Stimulated activated CD4-positive, alpha-beta T cell treated with anti-CD3 and anti-CD28 coated beads, Interleukin-1b, Interleukin-23, amount 100 ng/mL, for 48 hours (primary cell): ENCODE data around the gene FRZB.
"Not testable (repeated sequence)": the region's sequence is repeated elsewhere in the genome, so short reads cannot be mapped to it uniquely, and the experiment has no call there.

Experiments used
- DNase-seq: peaks from one replicate; pipeline ENCODE4 v3.0.0-alpha.2; 2020

The FRZB gene

DNA sequence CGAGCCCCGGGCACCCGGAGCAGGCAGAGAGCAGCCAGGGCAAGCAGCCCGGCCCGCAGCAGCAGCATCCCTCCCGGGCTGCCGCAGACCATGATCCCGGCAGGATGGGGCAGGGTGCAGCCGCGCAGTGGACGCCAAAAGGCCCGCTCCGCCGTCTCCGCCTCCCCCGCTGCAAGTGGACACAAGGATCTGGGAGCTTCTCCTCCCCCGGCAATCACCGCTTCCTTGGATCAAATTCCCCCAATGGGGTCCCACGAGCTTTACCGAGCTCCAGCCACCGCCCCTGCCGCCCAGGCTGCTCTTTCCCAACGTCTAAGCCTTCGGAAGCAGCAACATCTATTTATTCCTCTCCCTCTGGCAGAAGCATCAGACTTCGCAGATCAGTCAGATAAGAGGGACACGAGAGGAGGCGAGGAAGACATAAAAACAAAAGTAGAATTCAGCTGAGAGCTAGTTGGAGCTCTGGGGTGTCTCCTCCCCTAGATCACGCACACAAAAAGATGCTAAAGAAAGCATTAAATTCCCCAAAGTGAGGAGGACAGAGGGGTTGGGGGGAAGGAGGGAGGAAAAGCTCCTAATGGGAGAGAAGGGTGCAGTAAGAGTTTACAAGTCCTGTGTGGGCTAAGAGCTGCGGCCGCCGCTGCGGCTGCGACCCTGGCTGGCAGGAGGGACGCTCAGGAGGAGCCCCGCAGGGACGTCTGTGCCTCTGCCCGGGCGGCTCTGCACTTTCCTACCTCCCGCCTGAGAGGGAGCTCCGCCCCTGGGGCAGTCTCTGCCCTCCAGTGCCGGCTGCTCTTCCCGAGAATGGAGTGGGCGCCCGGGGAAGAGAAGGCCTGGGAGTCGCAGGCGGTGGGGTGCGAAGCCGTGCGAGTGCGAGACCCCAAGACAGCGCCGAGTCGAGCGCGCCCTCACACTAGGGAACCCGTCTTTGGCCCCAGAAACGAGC, at the start of gene FRZB:
FRZB (minus strand) TSS at position 177 of the 946 bp plus-strand sequence; CDS start at position 92, 85 bp downstream.
- no peak for DNase-seq

DNA sequence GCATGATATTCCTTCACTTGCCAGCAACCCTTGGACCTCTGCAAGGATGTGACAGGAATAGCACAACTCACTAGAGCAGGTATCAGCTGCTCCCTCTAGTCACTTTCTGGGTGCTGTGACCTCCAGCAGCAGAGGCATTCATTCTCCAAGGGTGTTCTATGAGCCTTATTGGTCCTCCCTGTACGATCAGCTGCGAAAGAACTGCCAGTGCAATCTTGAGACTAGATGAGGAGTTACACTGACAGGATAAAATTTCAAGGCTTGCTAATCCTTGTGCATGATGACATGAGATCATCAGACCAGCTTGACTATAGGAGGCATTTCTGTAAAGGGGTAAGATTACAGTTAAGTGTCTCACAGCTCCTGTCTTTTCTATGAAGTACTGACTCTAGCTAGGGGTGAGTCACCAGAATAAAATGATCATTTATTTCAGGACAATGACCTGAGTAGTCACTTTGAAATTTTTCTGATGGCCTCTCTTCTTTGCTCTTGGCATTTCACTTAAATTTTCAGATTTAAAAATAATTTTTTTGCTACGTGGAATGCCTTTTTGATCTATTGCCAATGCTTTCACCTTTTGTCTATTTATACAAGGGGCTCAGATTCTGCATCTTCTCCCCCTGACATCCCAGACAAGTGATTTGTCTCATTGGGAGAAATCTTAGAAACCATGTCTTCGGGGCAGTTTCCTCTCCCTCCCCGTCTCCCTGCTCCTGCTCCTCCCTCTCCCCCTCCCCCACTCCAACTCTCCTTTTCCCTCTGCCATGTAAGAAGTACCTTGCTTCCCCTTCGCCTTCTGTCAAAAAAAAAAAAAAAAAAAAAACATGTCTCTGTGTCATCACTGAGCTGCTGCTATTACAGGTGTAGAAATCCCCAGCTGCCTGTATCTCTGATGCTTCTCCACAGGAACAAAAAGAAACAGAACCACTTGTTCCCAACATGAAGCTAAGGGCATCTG, 49.2 kb upstream of the FRZB start:
- DNase-seq: no peak

DNA sequence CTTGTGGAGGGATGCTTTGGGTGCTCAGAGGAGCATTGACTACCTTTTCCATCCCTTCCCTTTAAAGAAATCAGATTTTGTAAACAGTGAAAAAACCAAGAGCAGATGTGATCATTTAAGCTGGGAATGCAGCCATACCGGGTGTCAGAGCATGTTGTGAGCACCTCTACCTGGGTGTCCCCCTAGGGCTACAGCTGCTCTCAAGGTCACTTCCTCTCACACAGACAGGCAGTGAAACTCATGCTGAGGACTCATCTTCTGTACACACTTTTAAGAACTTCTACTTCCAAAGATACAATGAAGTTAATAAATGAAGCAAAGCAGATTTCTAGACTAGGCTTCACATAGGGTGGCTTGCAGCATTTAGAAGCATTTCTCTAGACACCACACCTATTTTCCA, 48.4 kb upstream of the FRZB start:
- DNase-seq: no peak

DNA sequence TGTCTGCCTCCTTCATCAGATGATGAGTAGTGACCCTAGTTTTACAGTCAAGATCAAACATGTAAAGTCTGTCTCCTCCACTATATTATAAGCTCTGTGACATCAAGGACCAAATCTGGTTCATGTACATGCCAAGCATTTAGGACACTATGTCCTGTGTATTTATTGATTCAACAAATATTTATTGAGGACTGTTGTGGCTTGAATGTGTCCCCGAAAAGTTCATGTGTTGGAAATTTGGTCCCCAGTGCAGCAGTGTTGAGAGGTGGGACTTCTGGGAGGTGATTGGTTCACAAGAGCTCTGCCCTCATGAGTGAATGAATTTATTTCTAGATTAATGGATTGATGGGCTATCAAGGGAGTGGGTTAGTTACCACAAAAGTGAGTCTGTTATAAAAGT, 46.6 kb upstream of the FRZB start:
- DNase-seq: no peak

GRCh38 chr2:182912518-182912915, 46.1 kb upstream of the FRZB start:
- DNase-seq: no peak

GRCh38 chr2:182911813-182912517, 45.5 kb upstream of the FRZB start:
- no peak for DNase-seq

- no peak for DNase-seq
Measured at GRCh38 chr2:182910965-182911364, 44.5 kb upstream of the FRZB start.

- DNase-seq: no peak
Measured at GRCh38 chr2:182907081-182907830, 40.8 kb upstream of the FRZB start.

DNA sequence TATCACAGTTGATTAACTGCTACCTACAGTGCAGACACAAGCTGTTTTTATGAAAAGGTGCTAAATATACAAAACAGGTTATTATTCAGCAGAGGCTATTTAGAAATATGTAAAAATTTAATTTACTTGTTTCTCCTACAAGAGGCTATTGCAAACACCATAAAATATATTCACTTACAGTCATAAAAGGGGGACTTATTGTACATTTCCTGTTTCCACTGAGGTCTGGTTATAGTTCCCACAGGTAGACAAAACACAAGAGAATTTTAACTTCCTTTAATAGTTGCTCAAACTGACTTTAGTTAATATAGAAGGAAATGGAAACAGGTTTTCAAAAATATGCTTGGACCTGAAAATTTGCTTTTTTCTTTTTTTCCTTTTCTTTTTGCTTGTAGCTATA, 40.0 kb upstream of the FRZB start:
- no peak for DNase-seq

DNA sequence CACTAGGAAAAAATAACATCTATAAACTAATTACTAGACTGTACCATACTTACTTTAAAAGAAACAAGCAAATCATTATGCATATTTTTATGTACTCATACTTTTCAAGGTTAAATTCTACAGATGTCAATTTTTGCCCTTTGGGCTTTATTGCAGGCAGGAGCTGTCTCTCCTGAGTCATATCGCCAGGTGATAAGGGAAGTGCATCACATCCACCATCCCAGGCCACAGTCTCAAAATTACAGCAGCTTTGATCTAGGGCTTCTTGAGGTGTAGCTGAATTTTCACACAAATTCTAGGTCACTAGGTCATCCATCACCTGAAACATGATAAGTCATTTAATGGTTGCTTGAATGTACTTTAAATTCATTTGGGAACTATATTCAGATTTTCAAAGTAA, 38.4 kb upstream of the FRZB start:
- no peak for DNase-seq

DNA sequence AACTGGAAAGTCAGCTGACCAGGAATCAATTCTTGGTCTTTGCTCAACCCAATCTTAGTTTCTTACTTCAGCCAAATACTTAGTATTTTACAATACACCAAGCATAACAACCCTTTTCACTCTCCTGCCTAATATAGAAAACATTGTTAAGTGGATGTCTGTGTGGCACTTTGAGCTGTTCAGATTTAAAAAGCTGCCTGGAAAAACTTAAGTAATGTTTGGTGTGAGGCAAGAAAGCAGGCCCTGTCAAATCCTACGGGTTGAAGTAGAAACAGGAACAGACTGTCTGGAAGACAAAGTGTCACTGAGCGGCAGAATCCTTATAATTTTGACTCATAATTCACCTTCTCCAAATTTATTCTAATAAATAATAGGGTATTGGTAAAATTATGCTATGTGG, 37.1 kb upstream of the FRZB start:
- DNase-seq: no peak

GRCh38 chr2:182901748-182902147, 35.3 kb upstream of the FRZB start:
- DNase-seq: no peak

GRCh38 chr2:182898718-182899117, 32.3 kb upstream of the FRZB start:
- DNase-seq: no peak

- no peak for DNase-seq
Measured at GRCh38 chr2:182897137-182897536, 30.7 kb upstream of the FRZB start.

GRCh38 chr2:182895798-182896197, 29.4 kb upstream of the FRZB start:
- DNase-seq: no peak

DNA sequence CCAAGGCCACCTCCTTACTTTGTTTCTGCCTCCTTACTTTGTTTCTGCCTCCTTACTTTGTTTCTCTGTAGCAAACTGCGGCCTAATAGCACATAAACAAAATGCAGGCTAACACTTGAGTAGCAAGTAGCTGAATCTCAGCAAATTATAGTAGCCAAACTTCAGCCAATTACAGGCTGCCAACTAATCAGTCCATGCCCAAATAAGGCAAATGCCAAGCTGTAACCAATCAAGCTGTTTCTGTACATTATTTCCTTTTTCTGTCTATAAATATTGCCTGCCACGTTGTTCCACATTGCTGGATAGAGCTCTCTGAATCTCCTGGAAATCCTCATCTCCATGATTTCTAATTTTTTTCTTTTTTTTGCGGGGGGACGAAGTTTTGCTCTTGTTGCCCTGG, 28.7 kb upstream of the FRZB start:
- DNase-seq: no peak

GRCh38 chr2:182894174-182894573, 27.7 kb upstream of the FRZB start:
- DNase-seq: no peak

- DNase-seq: no peak
Measured at GRCh38 chr2:182893666-182894065, 27.2 kb upstream of the FRZB start.

- not testable (repeated sequence) for DNase-seq
Measured at GRCh38 chr2:182893035-182893434, 26.6 kb upstream of the FRZB start.

DNA sequence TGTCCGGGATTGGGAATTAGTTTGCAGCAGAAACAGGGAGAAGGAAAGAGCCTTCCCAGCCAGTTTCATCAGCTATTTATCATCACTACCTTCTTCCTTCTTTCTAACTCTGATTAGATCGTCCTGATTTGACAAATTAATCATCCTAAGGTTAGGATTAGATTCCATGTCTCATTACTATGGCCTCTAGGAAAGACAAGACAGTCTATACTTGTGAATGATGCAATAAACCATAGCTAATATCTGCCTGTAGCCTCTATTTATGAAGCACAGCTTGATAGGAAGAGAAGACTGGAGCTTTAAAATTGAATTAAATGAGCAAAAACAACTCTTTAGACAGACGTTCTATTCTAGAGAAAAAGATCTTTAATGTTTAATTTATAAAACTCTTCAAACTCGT, 25.2 kb upstream of the FRZB start:
- DNase-seq: no peak

- DNase-seq: no peak
Measured at GRCh38 chr2:182890773-182891378, 24.4 kb upstream of the FRZB start.

GRCh38 chr2:182890305-182890704, 23.9 kb upstream of the FRZB start:
- DNase-seq: no peak
